Superior temporal gyrus (tissue), 1 donor: ENCODE results near the gene CHRNG.
A peak's percentile ranks its signal among the peaks of the same experiment; 100 is the strongest.
"Not testable (repeated sequence)": the region's sequence is repeated elsewhere in the genome, so short reads cannot be mapped to it uniquely, and the experiment has no call there.

Experiments used
- DNase-seq: peaks from one replicate; pipeline ENCODE4 v3.0.0-alpha.2; 2016; ENCODE audit errors: extremely low spot score

The CHRNG gene

GRCh38 chr2:232543928-232544631, 4.6 kb downstream of the CHRNG start:
- no peak for DNase-seq

GRCh38 chr2:232544674-232545073, 5.2 kb downstream of the CHRNG start:
- DNase-seq: no peak

- DNase-seq: no peak
Measured at GRCh38 chr2:232545511-232546375, 6.3 kb downstream of the CHRNG start.

GRCh38 chr2:232547991-232548390, 8.5 kb downstream of the CHRNG start:
- no peak for DNase-seq

GRCh38 chr2:232549655-232550353, 10.3 kb downstream of the CHRNG start:
- no peak for DNase-seq

- peak; percentile 95 for DNase-seq
Measured at GRCh38 chr2:232550354-232551249, 11.1 kb downstream of the CHRNG start, which contains the start of the genes EIF4E2 and TIGD1. Gene EIF4E2 (plus strand): TSS chr2:232550689. CDS start chr2:232550725, 36 bp downstream. Gene TIGD1 (minus strand): TSS chr2:232550557. CDS start chr2:232549882, 675 bp downstream.

- no peak for DNase-seq
Measured at GRCh38 chr2:232551250-232551638, 11.8 kb downstream of the CHRNG start.

- no peak for DNase-seq
Measured at GRCh38 chr2:232551776-232552175, 12.3 kb downstream of the CHRNG start.

- no peak for DNase-seq
Measured at GRCh38 chr2:232556426-232556825, 16.9 kb downstream of the CHRNG start.

- no peak for DNase-seq
Measured at GRCh38 chr2:232562515-232563151, 23.1 kb downstream of the CHRNG start.

- no peak for DNase-seq
Measured at GRCh38 chr2:232563580-232563979, 24.1 kb downstream of the CHRNG start.

- DNase-seq: no peak
Measured at GRCh38 chr2:232567721-232568120, 28.2 kb downstream of the CHRNG start.

GRCh38 chr2:232568161-232568560, 28.7 kb downstream of the CHRNG start:
- no peak for DNase-seq

- no peak for DNase-seq
Measured at GRCh38 chr2:232569541-232569940, 30.0 kb downstream of the CHRNG start.

GRCh38 chr2:232570481-232570880, 31.0 kb downstream of the CHRNG start:
- not testable (repeated sequence) for DNase-seq

GRCh38 chr2:232571026-232571474, 31.6 kb downstream of the CHRNG start:
- peak; percentile 59 for DNase-seq

- no peak for DNase-seq
Measured at GRCh38 chr2:232573042-232573441, 33.5 kb downstream of the CHRNG start.

GRCh38 chr2:232573771-232574435, 34.4 kb downstream of the CHRNG start:
- DNase-seq: peak; percentile 44

- no peak for DNase-seq
Measured at GRCh38 chr2:232574674-232575403, 35.3 kb downstream of the CHRNG start.
